HEK293 (cell line): Measurements from ENCODE around the gene ARMC8.

Experiments used
- CTCF ChIP-seq: fragments of 450-650 bp; formaldehyde crosslinking; IDR thresholded peaks from 2 replicates; pipeline ENCODE4 v1.5.1; 2016; ENCODE audit warnings: missing biosample characterization, missing genetic modification characterization
- TCF7L2 ChIP-seq: IDR thresholded peaks from 2 replicates; pipeline ENCODE4 v1.6.1; 2011; ENCODE audit warnings: low read depth, mild to moderate bottlenecking, inconsistent platforms, low read length, moderate library complexity, borderline replicate concordance
- YY1 ChIP-seq: fragments of 450-650 bp; formaldehyde crosslinking; IDR thresholded peaks from 2 replicates; pipeline ENCODE4 v1.5.1; 2018; ENCODE audit warnings: missing biosample characterization, missing genetic modification characterization
- ZBTB10 ChIP-seq: fragments of 450-650 bp; formaldehyde crosslinking; IDR thresholded peaks from 2 replicates; pipeline ENCODE4 v1.5.1; 2016; ENCODE audit warnings: missing biosample characterization, missing genetic modification characterization
- ZBTB7A ChIP-seq: fragments of 450-650 bp; formaldehyde crosslinking; IDR thresholded peaks from 2 replicates; pipeline ENCODE4 v1.5.1; 2016; ENCODE audit warnings: low read depth, missing biosample characterization, missing genetic modification characterization
- ZNF404 ChIP-seq: fragments of 450-650 bp; formaldehyde crosslinking; IDR thresholded peaks from 2 replicates; pipeline ENCODE4 v1.5.1; 2017; ENCODE audit warnings: missing biosample characterization, missing genetic modification characterization
- ZNF701 ChIP-seq: fragments of 450-650 bp; formaldehyde crosslinking; IDR thresholded peaks from 2 replicates; pipeline ENCODE4 v1.5.1; 2016; ENCODE audit warnings: missing biosample characterization, missing genetic modification characterization

DNA sequence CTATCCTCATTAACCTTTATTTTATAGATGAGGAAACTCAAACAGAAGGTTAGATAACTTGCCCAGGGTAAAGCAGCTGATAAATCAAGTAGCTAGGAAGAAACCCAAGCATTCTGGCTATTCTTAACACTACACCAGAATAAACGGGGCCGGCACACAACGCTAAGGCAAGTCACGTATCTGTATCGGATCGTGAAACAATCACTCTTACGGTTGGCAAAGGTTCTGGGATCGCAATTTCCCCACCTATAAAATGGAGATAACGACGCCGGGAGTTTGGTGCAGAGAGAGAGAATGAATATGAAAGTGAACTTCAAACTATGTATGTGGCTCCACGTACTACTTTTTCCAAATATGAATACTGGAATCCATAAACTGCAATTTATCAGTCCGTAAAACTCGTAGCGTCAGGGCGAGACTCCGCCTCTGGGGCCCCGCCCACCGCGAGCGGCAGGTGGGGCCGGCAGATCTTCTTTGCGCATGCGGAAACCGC lies 252 bp upstream of the ARMC8 start:
- TF ChIP-seq YY1: no peak
- TF ChIP-seq ZBTB7A (tag by site-specific recombination): no peak
- TF ChIP-seq TCF7L2: no peak
- TF ChIP-seq CTCF (tag by site-specific recombination): no peak
- no peak for TF ChIP-seq ZNF701
- TF ChIP-seq ZBTB10 (tag by site-specific recombination): no peak
- TF ChIP-seq ZNF404 (tag by site-specific recombination): no peak
